Liver (tissue), 3 donors: ENCODE measurements around the gene TPPP3.

Experiments used
- EGR1 ChIP-seq, 2 donors: IDR thresholded peaks; 2 replicates each; pipeline ENCODE4 v1.6.1; 2016 to 2018; ENCODE audit warnings: antibody characterized with exemption in 2 of 2, low read depth in 2 of 2
- JUND ChIP-seq, 2 donors: IDR thresholded peaks; 2 replicates each; pipeline ENCODE4 v1.6.1; 2016; ENCODE audit warnings: antibody characterized with exemption in 2 of 2
- SP1 ChIP-seq: IDR thresholded peaks from 2 replicates; pipeline ENCODE4 v1.6.1; 2018; ENCODE audit warnings: antibody characterized with exemption, mild to moderate bottlenecking
- YY1 ChIP-seq: IDR thresholded peaks from 2 replicates; pipeline ENCODE4 v1.6.1; 2016; ENCODE audit warnings: antibody characterized with exemption, mild to moderate bottlenecking
- TF ChIP-seq, protein P1 (sequence below): IDR thresholded peaks from 2 replicates; pipeline ENCODE4 v1.6.1; 2016; ENCODE audit warnings: antibody characterized with exemption, mild to moderate bottlenecking
- TF ChIP-seq, protein P2 (sequence below): fragments of 150-350 bp; IDR thresholded peaks from 2 replicates; pipeline ENCODE4 v1.5.1; 2017; ENCODE audit warnings: improper control_type of control experiment, low read depth, low read length; ENCODE audit not compliant: missing input control
- donor health status: healthy.
- donor health status: healthy.

GRCh38 chr16:67403976-67404555 is 10.8 kb upstream of the TPPP3 start:
- TF ChIP-seq YY1 (no peak), JUND (IDR thresholded peaks at IDR 0.05) (no peak), SP1 (no peak), EGR1 (IDR thresholded peaks at IDR 0.05; ENCODE audit: low read depth in 2 of 2) (no peak)
- TF ChIP-seq, protein P1, sequence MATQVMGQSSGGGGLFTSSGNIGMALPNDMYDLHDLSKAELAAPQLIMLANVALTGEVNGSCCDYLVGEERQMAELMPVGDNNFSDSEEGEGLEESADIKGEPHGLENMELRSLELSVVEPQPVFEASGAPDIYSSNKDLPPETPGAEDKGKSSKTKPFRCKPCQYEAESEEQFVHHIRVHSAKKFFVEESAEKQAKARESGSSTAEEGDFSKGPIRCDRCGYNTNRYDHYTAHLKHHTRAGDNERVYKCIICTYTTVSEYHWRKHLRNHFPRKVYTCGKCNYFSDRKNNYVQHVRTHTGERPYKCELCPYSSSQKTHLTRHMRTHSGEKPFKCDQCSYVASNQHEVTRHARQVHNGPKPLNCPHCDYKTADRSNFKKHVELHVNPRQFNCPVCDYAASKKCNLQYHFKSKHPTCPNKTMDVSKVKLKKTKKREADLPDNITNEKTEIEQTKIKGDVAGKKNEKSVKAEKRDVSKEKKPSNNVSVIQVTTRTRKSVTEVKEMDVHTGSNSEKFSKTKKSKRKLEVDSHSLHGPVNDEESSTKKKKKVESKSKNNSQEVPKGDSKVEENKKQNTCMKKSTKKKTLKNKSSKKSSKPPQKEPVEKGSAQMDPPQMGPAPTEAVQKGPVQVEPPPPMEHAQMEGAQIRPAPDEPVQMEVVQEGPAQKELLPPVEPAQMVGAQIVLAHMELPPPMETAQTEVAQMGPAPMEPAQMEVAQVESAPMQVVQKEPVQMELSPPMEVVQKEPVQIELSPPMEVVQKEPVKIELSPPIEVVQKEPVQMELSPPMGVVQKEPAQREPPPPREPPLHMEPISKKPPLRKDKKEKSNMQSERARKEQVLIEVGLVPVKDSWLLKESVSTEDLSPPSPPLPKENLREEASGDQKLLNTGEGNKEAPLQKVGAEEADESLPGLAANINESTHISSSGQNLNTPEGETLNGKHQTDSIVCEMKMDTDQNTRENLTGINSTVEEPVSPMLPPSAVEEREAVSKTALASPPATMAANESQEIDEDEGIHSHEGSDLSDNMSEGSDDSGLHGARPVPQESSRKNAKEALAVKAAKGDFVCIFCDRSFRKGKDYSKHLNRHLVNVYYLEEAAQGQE = no peak
- TF ChIP-seq, protein P2, sequence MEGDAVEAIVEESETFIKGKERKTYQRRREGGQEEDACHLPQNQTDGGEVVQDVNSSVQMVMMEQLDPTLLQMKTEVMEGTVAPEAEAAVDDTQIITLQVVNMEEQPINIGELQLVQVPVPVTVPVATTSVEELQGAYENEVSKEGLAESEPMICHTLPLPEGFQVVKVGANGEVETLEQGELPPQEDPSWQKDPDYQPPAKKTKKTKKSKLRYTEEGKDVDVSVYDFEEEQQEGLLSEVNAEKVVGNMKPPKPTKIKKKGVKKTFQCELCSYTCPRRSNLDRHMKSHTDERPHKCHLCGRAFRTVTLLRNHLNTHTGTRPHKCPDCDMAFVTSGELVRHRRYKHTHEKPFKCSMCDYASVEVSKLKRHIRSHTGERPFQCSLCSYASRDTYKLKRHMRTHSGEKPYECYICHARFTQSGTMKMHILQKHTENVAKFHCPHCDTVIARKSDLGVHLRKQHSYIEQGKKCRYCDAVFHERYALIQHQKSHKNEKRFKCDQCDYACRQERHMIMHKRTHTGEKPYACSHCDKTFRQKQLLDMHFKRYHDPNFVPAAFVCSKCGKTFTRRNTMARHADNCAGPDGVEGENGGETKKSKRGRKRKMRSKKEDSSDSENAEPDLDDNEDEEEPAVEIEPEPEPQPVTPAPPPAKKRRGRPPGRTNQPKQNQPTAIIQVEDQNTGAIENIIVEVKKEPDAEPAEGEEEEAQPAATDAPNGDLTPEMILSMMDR = no peak
